Activated CD8-positive, alpha-beta memory T cell treated with anti-CD3 and anti-CD28 coated beads for 36 hours (primary cell): ENCODE data around the gene GABBR2. TPM values are rescaled to one million over a fixed set of nuclear protein-coding genes. Genes with fewer than 3 reads are reported as not detected.
"Not testable (repeated sequence)": the region's sequence is repeated elsewhere in the genome, so short reads cannot be mapped to it uniquely, and the experiment has no call there.

ENCODE experiments used
- CTCF ChIA-PET: fragments of 350-600 bp; sonication (Branson Sonifier 250); formaldehyde crosslinking; loops from one replicate; lab custom pipeline; 2021; ENCODE audit warnings: antibody characterized with exemption; lab: Charles Lee
- POLR2A ChIA-PET: fragments of 350-600 bp; sonication (Branson Sonifier 250); formaldehyde crosslinking; loops from one replicate; lab custom pipeline; 2021; ENCODE audit warnings: antibody characterized with exemption; lab: Charles Lee
- total RNA-seq, 2 experiments: library from RNA; stranded (reverse); gene quantifications; one replicate each; pipeline ENCODE4 v1.2.3, GENCODE V29; 2021

Gene GABBR2
- total RNA-seq, 2 experiments from 2014 or later = not detected

DNA sequence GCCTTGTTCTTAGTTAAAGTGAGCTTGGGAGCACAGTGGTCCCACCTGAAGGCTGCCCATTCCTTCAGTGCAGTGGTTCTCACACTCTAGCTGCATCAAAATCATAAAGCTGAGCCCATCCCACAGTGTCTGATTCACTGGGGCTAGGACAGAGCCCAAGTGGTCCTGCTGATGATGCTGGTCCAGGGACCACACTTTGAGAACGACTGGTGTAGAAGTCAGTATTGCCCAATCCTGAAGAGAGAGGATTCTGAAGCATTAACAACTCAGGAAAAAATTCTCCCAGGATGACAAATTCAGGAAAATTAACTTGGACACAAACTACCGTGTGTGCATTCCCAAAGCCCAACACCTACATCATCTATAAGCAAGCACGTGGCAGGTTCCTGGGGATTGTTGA lies 176.2 kb downstream of the GABBR2 start:
- CTCF ChIA-PET = no interaction called here
- POLR2A ChIA-PET = no interaction called here

DNA sequence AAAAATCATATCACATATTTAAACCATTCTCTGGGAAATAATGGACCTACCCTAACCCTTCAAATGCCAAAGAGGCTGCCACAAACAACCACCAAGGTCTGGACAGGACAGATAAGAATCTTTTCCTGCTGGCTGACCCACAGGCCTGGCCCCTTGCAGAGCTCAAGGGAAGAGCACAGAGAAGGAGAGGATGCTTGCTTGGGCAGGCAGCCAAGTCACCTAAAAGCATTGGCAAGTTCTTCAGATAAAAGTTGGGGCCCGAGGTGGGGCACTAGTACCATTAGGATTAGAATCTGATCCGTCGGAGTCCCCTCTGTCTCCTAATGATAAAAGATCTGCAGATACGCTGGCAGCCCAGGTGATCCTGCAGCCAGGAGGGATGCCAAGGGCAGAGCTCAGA lies 176.6 kb downstream of the GABBR2 start:
- POLR2A ChIA-PET = no interaction called here
- CTCF ChIA-PET = no interaction called here

DNA sequence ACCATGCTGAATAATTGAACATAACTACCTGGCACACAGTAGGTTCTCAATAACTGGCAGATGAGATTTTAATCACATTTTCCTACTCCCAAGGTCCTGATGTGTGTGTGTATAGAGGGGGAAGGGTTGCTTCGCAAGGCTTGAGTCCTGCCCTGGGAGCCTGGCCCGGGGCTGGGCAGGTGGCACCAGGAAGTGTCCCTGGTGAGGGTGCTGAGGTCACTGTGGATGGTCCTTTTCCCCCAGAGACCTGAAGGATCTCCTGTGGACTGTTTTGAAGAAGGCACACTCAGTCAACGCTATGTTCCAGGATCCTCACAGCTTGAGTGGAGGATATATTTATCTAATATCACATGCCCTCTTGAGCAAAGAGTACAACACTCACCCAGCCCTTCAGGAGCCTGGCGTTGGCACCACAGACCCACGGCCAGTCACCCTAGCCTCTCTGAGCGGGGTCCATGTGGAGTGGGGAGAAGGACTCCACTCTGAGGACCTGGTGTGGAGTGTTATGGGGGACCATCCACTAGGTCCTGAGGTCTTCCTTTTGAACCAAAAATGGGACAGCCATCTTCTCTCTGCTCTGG lies 177.8 kb downstream of the GABBR2 start:
- ChIA-PET CTCF (no interaction called here), POLR2A (no interaction called here)

DNA sequence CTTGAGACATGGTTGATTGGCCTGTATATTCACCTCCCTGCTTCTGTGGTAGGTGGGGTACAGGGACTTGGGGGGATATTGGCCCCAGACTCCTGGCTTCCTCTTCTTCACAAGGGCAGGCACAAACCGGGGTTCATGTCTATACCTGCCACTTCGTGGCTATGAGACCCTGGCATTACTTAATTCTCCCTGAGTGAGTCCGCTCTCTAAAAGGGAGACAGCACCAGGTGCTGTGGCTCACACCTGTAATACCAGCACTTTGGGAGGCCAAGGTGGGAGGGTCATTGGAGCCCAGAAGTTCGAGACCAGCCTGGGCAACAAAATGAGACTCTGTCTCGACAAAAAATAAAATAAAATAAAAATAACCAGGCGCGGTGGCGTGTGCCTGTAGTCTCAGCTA lies 178.5 kb downstream of the GABBR2 start:
- ChIA-PET CTCF (no interaction called here), POLR2A (no interaction called here)

- POLR2A ChIA-PET = no interaction called here
- CTCF ChIA-PET = no interaction called here
Measured at GRCh38 chr9:98529841-98530240, 178.9 kb downstream of the GABBR2 start.

- ChIA-PET CTCF (no interaction called here), POLR2A (no interaction called here)
Measured at GRCh38 chr9:98523231-98523901, 185.4 kb downstream of the GABBR2 start.

- ChIA-PET POLR2A (no interaction called here), CTCF (no interaction called here)
Measured at GRCh38 chr9:98522487-98522886, 186.2 kb downstream of the GABBR2 start.

- CTCF ChIA-PET = no interaction called here
Measured at GRCh38 chr9:98521141-98521540, 187.6 kb downstream of the GABBR2 start.

GRCh38 chr9:98520221-98520960 lies 188.3 kb downstream of the GABBR2 start:
- ChIA-PET CTCF (no interaction called here), POLR2A (no interaction called here)

More at GRCh38 chr9:98521141-98521540, 187.6 kb downstream of the GABBR2 start:
- POLR2A ChIA-PET = no interaction called here

DNA sequence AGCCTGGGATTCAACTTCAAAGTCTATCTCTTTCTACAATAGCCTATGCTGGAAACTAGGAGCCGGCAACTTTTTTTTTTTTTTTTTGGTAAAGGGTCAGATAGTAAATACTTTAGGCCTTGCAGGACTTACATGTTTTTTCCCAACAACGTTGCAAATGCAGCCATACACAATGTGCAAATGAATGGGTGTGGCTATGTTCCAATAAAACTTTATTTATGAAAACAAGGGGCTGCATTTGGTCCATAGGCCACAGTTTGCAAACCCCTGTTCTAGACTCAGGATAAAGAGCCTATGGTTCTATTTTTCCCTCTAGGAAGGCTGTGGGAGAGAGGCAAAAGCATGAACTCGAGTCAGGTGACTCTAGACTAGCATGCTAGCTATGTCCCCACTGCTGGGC lies 189.1 kb downstream of the GABBR2 start:
- ChIA-PET CTCF (no interaction called here), POLR2A (no interaction called here)

- ChIA-PET POLR2A (no interaction called here), CTCF (no interaction called here)
Measured at GRCh38 chr9:98518556-98518955, 190.2 kb downstream of the GABBR2 start.

GRCh38 chr9:98517761-98518160 lies 191.0 kb downstream of the GABBR2 start:
- ChIA-PET POLR2A (no interaction called here), CTCF (interaction anchor here (0.5 kb wide), 1 partner anchor 115 kb away, joined by 3 read pairs; no protein-coding TSS in a partner anchor)

DNA sequence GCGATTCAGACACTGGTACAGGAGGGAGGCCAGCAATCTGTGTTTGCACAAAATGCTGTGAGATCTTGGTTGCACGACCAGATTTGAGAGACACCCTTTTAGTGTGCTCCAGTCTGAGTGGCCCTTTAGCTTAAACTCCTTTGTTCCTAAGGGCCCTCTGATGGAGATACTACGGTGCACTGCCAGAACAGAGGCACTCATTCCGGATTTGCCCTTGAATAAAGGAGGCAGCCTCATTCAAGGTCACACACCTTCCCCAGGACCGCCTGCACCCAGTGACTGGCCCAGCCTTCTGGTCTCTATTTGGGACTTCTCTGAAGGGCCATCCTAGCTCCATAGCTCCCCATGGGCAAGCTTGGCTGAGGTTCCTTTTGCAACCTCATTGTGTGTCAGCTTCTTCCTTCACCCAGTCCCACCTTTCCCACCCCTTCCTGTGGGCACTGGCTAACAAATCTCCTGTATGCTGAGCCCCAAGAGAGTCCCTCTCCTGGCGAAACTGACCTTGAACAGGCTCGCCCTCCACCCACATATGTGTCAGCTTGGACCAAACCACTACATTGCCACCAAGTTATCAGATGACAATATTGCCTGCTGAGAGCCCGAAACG lies 191.7 kb downstream of the GABBR2 start:
- ChIA-PET POLR2A (no interaction called here), CTCF (interaction anchor here (0.5 kb wide), 1 partner anchor 116 kb away, joined by 3 read pairs; no protein-coding TSS in a partner anchor)

DNA sequence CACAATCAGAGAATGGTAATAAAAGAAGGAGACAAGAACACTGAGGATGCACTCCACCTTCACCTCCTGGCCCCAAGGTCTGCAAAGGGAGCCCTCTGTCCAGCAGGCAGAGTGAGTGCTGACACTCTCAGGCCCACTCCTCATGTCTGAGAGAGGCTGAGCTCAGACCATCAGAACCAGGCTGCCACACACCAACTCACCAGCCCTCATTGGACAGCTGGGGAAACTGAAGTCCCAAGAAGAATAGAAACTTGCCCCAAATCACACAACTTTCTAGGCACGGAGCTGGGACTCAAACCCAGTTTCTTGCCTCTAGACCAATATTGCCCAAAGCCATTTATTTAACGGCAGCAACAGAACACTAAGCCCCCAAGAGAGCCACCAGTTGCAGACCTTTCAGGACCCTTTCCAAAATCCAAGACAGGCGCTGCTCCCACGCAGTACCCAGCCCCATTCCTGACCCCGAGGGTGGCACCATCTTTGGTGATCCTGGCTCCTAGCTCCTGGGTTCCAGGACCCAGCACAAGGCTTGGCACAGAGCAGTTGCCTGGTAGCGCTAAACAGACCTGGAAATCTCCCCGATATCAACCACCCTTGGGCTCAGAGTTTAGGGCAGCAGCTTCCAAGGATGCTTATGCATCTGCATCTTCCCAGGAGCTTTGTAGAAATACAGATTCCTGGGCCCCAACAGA lies 192.4 kb downstream of the GABBR2 start:
- POLR2A ChIA-PET = no interaction called here
- CTCF ChIA-PET = no interaction called here

GRCh38 chr9:98515506-98516204 lies 193.1 kb downstream of the GABBR2 start:
- POLR2A ChIA-PET = no interaction called here
- CTCF ChIA-PET = no interaction called here

GRCh38 chr9:98514841-98515240 lies 193.9 kb downstream of the GABBR2 start:
- CTCF ChIA-PET = no interaction called here
- POLR2A ChIA-PET = no interaction called here

DNA sequence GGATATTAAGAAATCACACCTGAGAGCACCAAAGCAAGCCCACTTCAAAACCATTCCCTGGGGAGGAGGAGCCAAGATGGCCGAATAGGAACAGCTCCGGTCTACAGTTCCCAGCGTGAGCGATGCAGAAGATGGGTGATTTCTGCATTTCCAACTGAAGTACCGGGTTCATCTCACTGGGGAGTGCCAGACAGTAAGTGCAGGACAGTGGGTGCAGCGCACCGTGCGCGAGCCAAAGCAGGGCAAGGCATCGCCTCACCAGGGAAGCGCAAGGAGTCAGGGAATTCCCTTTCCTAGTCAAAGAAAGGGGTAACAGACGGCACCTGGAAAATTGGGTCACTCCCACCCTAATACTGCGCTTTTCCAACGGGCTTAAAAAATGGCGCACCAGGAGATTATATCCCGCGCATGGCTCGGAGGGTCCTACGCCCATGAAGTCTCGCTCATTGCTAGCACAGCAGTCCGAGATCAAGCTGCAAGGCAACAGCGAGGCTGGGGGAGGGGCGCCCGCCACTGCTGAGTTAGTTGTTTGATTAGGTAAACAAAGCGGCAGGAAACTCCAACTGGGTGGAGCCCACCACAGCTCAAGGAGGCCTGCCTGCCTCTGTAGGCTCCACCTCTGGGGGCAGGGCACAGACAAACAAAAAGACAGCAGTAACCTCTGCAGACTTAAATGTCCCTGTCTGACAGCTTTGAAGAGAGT lies 200.4 kb downstream of the GABBR2 start:
- POLR2A ChIA-PET, CTCF ChIA-PET: not testable (repeated sequence)

DNA sequence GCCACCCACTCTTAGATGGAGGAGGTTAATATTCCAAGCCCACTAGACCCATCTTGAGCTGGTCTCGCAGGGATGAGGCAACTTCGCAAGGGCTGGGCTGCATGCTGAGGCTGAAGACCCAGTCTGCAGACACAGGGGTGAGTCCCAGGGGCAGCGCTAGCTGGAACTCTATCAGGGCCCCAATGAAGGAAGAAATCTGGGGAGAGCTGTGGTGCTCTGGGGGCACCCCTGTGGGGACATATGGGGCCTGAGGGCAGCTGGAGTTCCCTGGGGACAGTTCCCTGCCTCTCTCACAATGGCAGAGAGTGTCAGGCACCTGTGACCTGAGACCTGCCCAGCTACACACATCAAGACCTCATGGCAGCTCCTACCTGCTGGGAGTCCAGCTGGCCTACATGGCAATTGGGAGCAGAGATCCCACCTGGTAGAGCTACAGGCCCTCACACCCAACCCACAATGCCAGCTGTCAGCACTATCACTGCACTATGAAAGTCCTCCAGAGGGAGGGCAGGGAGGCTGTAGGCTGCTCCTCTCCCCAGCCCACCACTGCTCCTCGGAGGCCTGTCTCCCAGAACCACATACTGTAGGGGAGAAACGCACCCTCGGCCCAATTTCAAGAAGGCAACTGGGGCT lies 202.2 kb downstream of the GABBR2 start:
- ChIA-PET POLR2A (no interaction called here), CTCF (no interaction called here)
